Measurements from ENCODE around the gene MAL. TPM values are rescaled to one million over a fixed set of nuclear protein-coding genes. Genes with fewer than 3 reads are reported as not detected.

The MAL gene
- total and polyA plus RNA-seq, 2 of the 4 experiments (the other 2 are of a cell fraction), result not detected

GRCh38 chr2:94996305-94997100, 29.0 kb upstream of the MAL start:
- Histone ChIP-seq H2AFZ (replicated peaks; ENCODE audit: low read length, poor library complexity) (no peak overlapping the region), H3K9ac (ENCODE audit: low read depth, low read length) (no peak overlapping the region), H3K18ac (ENCODE audit: low read depth, low read length) (no peak overlapping the region), H3K9me1 (ENCODE audit: insufficient read depth, low read length) (no peaks in the 10 kb centered on the region), H3K4me3 (ENCODE audit: insufficient read depth, low read depth, low read length) (no peak overlapping the region), H4K20me1 (ENCODE audit: insufficient read depth, low read length) (no peaks in the 10 kb centered on the region), H3K23ac (ENCODE audit: low read depth, low read length) (no peak overlapping the region), H2BK120ac (ENCODE audit: low read depth, low read length) (no peak overlapping the region), H3K27me3 (ENCODE audit: control insufficient read depth, insufficient read depth, low read length) (peaks cover 25% of the 10 kb centered on the region), H3K4ac (ENCODE audit: low read depth, low read length) (no peak overlapping the region), H3K4me1 (ENCODE audit: control insufficient read depth, insufficient read depth, low read length) (no peaks in the 10 kb centered on the region), H4K5ac (ENCODE audit: low read depth, low read length) (no peak overlapping the region), H4K91ac (ENCODE audit: insufficient read depth, low read depth, low read length) (no peak overlapping the region), H3K14ac (replicated peaks; ENCODE audit: low read depth, low read length) (no peak overlapping the region), H3K79me1 (ENCODE audit: low read depth in 1 of 2, low read length in 2 of 2) (no peaks in the 10 kb centered on the region), H2BK5ac (ENCODE audit: low read depth, low read length, poor library complexity, severe bottlenecking) (no peak overlapping the region), H2BK15ac (ENCODE audit: low read depth, low read length) (no peak overlapping the region), H3K36me3 (ENCODE audit: control insufficient read depth, insufficient read depth, low read length) (no peaks in the 10 kb centered on the region), H3K9me3 (ENCODE audit: control insufficient read depth, insufficient read depth, low read length) (no peaks in the 10 kb centered on the region), H3K4me2 (ENCODE audit: low read depth, low read length) (no peak overlapping the region), H2AK5ac (ENCODE audit: low read depth, low read length) (no peak overlapping the region), H3K56ac (ENCODE audit: extremely low read depth, insufficient read depth, low read length) (no peak overlapping the region), H2BK20ac (ENCODE audit: low read depth, low read length) (no peak overlapping the region), H2AK9ac (replicated peaks; ENCODE audit: low read depth, low read length, poor library complexity) (no peak overlapping the region), H3K27ac (ENCODE audit: insufficient read depth, low read length) (no peak overlapping the region), H4K8ac (ENCODE audit: low read depth in 2 of 2, low read length in 2 of 2) (no peak overlapping the region)
- WGBS, 2 experiments (ENCODE audit: extremely low coverage in 2 of 2, insufficient read length in 1 of 2), result no CpG with 5 or more reads among the region's 23 CpGs
- dilution Hi-C loops (cut with HindIII; ENCODE audit: low sequenced_read_pairs, unreplicated experiment) (no loop called here), intact Hi-C loops (cut with micrococcal nuclease) (no loop called here), in situ Hi-C loops (cut with MboI; ENCODE audit: low sequenced_read_pairs) (no loop called here)
- no TSS peak for BruUV-seq (replicated peaks)
- ATAC-seq (ENCODE audit: low read depth), result no peak
- TF ChIP-seq MXI1 (IDR thresholded peaks at IDR 0.05; ENCODE audit: borderline replicate concordance, low read depth, low read length) (no peak), BHLHE40 (IDR thresholded peaks at IDR 0.05; ENCODE audit: low read depth, low read length) (no peak), CEBPB (IDR thresholded peaks at IDR 0.05; ENCODE audit: low read depth, low read length) (no peak), CHD1 (IDR thresholded peaks at IDR 0.05; ENCODE audit: low read depth, low read length) (no peak), MAFK (IDR thresholded peaks at IDR 0.05; ENCODE audit: low read depth, low read length) (no peak), RFX5 (IDR thresholded peaks at IDR 0.05; ENCODE audit: low read depth, low read length) (no peak), POLR2A (IDR thresholded peaks at IDR 0.05; ENCODE audit: low read depth, low read length) (no peak), MAZ (IDR thresholded peaks at IDR 0.05; ENCODE audit: borderline replicate concordance, low read depth, low read length) (no peak), FOS (IDR thresholded peaks at IDR 0.05; ENCODE audit: low read depth, low read length) (no peak), NFE2L2 (IDR thresholded peaks at IDR 0.05; ENCODE audit: low read depth, low read length) (no peak)
- no peak for DNase-seq
- POLR2A ChIA-PET (ENCODE audit: unreplicated experiment), result no interaction called here
- CTCF ChIA-PET, result no interaction called here

All from IMR-90 (cell line).